Renal cortex interstitium (tissue), 11 donors: Measurements from ENCODE around the gene EEIG2. TPM values are rescaled to one million over a fixed set of nuclear protein-coding genes. Genes with fewer than 3 reads are reported as not detected.

ENCODE experiments used
- DNase-seq, 11 donors: peaks; one replicate each; pipeline ENCODE4 v3.0.0-alpha.2; 2013; ENCODE audit warnings: low read depth in 9 of 11, low spot score in 4 of 11; ENCODE audit errors: extremely low read depth in 1 of 11
- polyA plus RNA-seq, 3 donors: library from polyadenylated mRNA; unstranded; fragments of 120-200 nt; gene quantifications; one replicate each; pipeline ENCODE4 v1.2.1, GENCODE V29; 2013; ENCODE audit not compliant: insufficient read length in 3 of 3

EEIG2 gene
- polyA plus RNA-seq, 3 donors, result 15.7 to 18.3 (median 17.8) TPM

- DNase-seq, result no peak
Measured at GRCh38 chr1:108601708-108602410, 42.0 kb downstream of the EEIG2 start.

- DNase-seq, result no peak
Measured at GRCh38 chr1:108605633-108606032, 45.7 kb downstream of the EEIG2 start.

- DNase-seq, result no peak
Measured at GRCh38 chr1:108606478-108606877, 46.6 kb downstream of the EEIG2 start.

GRCh38 chr1:108609483-108610049 is 49.7 kb downstream of the EEIG2 start:
- DNase-seq, result no peak

Other genes with a start within 250 kb of the EEIG2 start
- gene NBPF6, start 109.8 kb upstream of the EEIG2 start, polyA plus RNA-seq, result under 1 TPM in 1 of 3 donors, not detected in 2; 0.06 TPM
- 10 to 100 TPM; 11.1 to 13.0 (median 11.6) TPM for gene HENMT1, start 101.0 kb downstream of the EEIG2 start, polyA plus RNA-seq
- 10 to 100 TPM; 65.8 to 90.6 (median 77.8) TPM for gene PRPF38B, start 132.2 kb downstream of the EEIG2 start, polyA plus RNA-seq
- under 1 TPM in 1 of 3 donors, not detected in 2; 0.08 TPM for gene FNDC7, start 152.8 kb downstream of the EEIG2 start, polyA plus RNA-seq
- 10 to 100 TPM; 56.6 to 78.5 (median 67.5) TPM for gene STXBP3, start 186.6 kb downstream of the EEIG2 start, polyA plus RNA-seq